ENCODE data around the gene VSIG10L2.
"Not testable (repeated sequence)": the region's sequence is repeated elsewhere in the genome, so short reads cannot be mapped to it uniquely, and the experiment has no call there.

VSIG10L2 gene

DNA sequence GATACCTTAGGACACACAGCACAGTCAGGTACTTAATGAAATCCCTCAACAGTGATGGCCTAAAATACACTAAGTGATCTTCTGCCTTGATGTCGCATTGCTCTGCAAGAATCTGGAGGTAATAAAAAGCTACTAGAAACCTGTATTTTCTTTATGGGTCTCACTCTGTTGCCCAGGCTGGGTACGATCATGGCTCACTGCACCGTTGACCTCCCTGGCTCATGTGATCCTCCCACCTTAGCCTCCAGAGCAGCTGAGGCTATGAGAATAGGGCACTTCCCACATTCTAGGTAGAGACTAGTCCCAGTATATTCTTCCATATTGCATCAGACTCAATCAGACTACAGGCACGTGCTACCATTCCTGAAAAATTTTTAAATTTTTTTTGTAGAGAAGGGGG is 21.7 kb downstream of the VSIG10L2 start:
- DNase-seq (ENCODE audit: low spot score), result no peak

DNA sequence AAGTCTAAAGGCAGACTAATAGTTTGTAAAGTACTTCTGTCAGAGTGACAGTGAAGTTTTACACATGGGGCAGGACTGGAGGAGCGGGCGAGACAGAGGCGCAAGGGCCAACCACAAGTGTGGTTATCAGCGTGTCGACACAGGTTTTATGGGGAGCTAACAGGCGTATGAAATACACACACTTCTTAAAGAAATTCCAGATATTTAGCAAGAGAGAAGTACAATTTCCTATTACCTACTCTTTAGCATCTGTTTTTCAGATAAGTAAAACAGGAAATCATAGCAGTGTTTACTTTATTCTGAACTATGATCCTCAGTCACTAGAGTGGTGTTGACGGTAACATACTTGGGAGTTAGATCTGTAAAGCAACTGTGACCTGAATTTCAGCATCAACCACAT is 22.5 kb downstream of the VSIG10L2 start:
- no peak for DNase-seq (ENCODE audit: low spot score)

DNA sequence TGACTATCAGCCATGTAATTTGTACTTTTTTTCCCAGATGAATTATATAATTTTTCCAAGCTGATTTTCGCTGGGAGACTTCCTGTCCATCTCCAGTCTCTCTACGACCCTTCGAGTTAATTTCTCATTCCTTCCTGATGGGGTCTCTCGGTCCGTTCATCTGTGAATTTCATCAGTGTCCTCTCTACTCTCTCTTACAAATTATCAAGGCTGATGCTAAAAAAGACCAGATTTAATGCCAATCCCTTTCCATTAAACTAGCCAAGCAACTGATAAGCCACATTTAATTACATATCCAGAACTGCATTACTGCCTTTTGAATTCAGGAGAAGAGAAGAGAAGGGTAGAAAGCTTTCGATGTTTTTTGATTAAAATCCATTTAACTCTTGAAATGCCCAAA is 25.8 kb downstream of the VSIG10L2 start:
- DNase-seq (ENCODE audit: low spot score), result no peak

DNA sequence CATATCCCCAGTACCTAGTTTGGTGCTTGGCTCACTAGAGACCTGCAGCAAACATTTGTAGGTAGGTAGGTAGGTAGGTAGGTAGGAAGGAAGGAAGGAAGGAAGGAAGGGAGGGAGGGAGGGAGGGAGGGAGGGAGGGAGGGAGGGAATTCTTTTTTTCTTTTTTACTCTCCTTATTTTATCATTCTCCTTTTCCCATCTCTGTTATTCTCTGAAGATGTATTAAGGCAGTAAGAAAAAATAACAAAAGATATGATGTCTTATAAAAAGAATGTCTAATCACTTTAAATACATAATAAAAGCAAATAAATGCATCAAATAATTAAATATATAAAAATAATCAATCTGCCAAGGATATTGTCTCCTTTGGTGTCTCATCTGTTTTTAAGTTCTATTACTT is 28.4 kb downstream of the VSIG10L2 start:
- DNase-seq (ENCODE audit: low spot score), result no peak

DNA sequence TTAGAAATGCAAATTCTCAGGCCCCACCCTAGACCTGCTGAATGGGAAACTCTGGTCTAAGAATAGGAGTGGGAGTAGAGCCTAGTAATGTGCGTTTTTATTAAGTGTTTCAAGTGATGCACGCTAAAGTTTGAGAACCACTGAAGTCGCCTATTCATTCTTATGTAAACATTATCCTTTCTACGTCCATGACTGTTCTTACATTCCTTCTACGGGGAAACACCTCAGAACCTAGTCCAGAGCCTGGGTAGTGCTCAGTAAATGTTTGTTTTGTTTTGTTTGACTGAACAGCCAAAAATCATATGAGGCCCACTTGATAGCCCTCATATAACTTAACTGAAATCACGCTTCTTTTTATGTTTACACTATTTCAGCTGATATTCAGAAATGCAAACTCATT is 29.8 kb downstream of the VSIG10L2 start:
- DNase-seq (ENCODE audit: low spot score), result no peak

DNA sequence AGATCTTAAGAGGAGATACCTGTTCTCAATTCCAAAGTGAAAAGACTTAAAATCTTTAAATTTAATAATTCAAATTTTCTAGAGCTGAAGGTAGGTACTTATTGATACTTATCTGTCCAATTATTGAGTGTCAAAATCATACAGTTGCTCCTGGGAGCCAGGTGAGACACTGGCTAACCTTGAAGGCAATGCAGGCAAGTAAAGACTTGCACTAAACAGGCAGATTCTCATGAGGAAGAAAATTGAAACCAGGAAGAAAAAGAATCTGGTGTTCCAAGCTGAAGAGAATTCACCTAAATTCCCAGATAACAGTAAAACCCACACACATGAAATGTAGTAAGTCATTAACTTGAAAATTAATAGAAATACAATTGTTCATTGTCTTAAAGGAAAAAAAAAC is 30.3 kb downstream of the VSIG10L2 start:
- no peak for DNase-seq (ENCODE audit: low spot score)

DNA sequence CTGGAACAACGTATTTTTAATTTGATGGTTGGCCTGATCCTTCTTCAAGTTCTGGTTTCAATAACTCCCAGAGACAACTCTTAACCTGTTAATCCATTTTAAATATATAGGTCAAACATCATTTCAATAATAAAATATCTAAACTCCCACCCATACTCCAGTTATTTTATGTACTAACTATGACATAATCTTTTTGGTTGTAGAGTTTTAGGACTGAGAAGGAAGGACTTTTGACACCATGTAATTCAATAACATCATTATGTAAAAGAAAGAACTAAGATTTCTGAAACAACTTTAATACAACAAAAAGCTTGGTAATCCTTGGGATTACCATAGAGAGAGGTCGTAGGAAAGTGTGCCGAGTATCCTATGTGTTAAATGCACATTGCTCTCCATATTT is 31.5 kb downstream of the VSIG10L2 start:
- no peak for DNase-seq (ENCODE audit: low spot score)

DNA sequence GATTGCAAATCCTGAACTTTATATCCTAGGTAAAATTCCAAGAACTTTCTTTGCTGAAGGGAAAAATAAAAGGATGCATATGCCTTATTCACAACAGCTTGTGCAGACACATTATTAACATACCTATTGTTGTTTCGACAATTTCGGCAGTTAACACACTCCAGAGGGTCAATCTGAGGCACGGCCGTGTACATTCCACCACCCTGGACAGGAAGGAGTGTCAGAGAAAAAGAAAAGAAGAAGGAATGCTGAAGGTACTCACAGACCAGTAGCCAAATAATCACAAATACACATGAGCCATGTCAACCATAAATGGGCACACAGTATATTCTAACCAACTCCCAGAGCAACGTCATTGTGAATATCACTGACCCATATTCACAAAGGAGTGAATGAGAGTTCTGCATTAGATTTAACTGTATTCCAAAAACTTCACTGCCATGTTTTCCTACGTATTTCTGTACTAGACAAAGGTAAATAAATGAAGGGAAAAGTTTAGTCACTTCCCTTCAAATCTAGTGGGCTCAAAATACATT is 32.4 kb downstream of the VSIG10L2 start:
- no peak for DNase-seq (ENCODE audit: low spot score)

DNA sequence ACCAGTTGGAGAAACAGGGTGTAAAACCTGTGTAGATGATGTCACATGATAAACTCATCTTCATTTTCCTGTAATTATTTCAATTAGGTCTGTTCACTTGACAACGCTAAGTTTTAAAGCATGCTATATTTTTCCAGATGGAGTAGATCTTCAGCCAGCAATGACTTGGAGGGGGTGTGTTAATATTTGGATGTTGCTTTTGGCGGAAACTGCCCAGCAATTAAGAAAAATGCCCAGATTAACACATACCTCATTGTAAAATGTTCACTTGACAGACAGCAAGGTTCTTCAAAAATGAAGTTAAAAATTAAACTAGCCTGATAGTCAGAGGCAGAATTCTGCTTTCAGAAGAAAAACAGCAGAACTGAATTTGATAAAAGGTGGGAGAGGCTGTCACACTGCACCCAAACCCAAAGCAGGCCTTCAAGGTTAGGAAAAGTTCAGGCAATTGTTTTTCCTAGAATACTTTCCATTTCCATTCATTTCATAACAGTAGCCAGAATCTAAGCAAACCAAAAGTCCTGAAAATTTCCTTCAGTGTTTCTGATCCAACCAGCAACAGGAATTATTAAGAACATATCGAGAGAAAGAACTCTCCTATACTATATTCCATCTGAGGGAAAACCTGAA is 33.0 kb downstream of the VSIG10L2 start:
- no peak for DNase-seq (ENCODE audit: low spot score)

DNA sequence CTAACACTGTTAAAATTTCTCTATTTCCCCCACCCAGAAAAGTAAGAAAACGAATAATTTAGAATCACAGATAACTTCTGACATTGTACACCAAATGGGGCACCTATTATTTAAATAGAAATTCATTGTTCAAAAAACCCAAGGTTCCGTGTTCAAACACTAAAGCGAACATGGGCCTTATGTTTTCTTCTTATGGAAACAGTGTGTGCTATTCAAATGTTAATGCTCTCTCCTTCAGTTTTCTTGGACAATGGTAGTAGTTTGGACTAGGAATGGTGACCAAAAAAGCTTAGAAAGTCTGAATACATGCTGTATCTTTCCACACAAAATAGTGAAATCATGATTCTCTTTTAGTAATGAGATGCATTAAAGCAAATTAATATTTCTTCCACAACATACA is 33.7 kb downstream of the VSIG10L2 start:
- no peak for DNase-seq (ENCODE audit: low spot score)

DNA sequence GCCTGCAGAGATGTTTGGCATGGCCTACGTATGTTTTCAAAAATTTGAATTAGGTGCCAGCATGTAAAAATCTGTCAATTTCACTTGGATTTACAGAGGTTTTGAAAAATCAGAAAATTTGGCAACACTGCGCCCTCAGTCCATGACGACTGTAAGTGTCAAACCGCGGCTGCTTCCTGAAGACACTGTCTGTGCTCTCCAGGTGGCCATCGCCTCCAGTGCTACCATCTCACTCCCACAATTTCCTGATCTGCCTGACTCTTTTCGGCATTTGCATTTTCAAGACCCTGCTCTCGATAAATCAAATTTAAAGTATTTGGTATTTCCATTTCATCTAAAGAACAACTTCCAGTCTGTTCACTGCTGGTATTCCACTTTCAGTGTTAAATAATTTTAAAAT is 34.6 kb downstream of the VSIG10L2 start:
- DNase-seq (ENCODE audit: low spot score), result no peak

DNA sequence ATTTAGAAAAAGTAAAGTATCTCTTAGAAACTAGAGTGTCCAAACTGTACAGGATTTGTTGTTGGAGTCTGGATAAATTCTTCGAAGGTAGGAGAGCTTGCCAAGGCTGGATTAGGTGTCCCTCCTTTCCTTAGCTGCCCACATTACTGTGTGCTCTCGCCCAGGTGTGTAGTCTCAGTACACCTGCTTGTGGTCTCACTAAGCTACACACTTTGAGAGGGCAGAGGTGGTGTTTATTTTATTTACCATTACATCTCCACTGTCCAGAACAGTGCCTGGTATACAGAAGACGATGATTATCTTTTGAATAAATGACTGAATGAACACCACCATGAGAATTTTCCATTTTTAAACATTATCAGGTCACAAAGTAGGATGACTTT is 36.5 kb downstream of the VSIG10L2 start:
- DNase-seq (ENCODE audit: low spot score), result no peak

DNA sequence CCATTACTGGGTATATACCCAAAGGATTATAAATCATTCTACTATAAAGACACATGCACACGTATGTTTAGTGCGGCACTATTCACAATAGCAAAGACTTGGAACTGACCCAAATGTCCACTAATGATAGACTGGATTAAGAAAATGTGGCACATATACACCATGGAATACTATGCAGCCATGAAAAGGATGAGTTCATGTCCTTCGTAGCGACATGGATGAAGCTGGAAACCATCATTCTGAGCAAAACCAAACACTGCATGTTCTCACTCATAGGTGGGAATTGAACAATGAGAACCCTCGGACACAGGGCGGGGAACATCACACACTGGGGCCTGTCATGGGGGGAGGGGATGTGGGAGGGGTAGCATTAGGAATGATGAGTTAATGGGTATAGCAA is 40.1 kb downstream of the VSIG10L2 start:
- not testable (repeated sequence) for DNase-seq (ENCODE audit: low spot score)

DNA sequence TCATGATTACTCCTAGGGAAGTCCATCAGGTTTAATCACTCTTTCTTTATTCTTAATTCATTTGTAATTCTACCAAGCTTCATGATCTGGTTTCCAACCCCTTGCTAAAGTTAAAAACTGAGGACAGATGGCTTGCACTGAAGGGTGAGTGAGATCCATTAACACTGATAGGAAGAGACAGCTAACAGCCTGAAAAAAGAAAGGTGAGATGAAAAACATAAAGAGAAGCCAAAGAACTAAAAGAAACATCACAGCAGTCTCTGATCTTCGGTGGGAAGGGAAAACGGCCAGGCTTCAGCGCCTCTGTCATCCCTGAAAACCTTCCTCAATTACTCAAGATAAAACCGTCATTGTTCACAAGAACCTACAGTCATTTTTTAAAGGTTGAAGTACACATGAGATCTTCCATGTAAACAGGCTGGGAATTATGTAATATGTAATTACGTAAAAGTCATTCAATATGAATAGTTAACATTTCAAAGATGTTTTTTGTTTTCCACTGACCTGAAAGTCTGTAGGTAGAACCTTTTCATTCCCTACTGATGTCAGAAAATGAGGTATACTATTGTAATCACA is 41.3 kb downstream of the VSIG10L2 start:
- DNase-seq (ENCODE audit: low spot score), result no peak

DNA sequence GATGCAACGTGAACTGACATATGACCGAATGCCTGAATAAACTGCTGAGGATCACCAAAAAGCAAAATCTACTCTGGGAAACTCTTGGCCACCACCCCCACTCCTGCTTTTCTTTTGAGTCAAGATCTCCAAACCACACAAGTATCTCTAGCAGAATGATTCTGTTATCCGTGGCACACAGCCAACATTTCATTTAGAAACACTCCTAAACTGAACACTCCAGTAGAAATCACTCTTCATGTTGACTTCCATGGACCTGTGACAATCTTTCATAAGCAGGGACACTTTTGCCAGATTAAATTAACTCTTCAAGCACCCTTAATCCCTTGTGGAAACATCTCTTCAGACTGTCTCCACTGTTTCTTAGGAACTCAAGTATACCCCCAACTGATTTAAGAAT is 44.4 kb downstream of the VSIG10L2 start:
- DNase-seq (ENCODE audit: low spot score), result no peak

DNA sequence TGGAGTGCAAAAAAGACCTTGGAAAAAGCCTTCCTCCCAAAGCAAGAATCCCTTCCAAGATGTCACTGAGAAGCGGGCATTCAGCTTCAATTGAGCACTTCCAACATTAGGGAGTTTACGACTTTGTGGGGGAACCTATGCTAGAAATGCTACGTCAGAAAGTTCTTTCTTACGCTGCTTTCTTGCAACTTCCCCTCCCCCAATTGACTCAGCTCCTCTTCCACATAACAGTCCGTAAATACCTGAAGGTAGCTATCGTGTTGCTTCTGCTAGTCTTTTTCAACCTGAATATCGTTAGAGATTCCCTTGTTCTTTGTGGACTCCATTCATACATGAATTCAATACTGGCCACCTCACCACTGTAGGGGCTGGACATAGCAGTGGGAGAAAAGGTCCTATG is 47.0 kb downstream of the VSIG10L2 start:
- no peak for DNase-seq (ENCODE audit: low spot score)

DNA sequence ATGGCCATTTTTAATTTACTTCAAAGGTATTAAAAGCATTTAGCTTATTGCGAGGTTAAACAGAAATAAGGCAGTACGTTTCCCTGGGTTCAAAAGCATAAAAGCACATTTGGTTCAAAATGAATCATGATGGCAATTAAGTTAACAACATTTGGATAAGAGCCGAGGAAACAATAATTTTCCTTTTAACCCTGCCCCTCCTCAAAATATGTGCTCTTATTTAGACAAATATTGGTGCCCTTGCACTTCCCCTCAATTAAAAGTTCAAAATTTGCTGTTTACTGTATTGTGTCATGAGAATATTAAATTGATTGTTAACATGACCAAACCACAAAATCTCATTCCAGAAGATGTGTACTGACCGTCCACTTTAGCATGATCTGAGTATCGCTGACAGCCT is 48.7 kb downstream of the VSIG10L2 start:
- no peak for DNase-seq (ENCODE audit: low spot score)

DNA sequence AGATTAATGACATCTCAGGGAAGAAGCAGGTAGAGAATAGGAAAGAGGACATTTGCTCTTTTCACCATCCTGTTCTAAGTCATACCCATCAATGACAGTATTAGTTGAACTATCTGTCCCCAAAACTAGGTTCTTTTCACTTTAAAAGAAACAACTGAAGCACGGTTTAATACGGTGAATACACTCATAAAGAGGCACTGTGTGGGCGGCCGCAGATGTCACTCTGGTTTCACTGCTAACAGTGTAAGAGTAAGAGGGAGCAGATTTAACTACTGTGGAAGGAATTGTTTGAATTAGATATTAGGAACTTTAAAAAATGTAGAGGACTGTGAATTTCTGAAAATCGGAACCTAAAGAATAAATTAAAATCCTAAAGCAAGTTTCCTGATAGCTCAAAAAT is 49.5 kb downstream of the VSIG10L2 start:
- DNase-seq (ENCODE audit: low spot score), result no peak

DNA sequence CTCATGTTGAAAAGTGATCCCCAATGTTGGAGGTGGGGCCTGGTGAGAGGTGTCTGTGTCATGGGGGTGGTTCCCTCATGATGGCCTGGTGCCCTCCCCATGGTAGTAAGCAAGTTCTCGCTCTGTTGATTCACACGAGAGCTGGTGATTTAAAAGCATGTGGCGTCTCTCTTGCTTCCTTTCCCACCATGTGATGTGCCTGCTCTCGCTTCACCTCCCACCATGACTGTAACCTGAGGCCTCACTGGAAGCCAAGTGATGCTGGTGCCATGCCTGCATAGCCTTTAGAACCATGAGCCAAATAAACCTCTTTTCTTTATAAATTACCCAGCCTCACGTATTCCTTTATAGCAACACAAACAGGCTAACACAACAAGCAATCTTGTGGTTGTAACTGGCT is 52.4 kb downstream of the VSIG10L2 start:
- DNase-seq (ENCODE audit: low spot score), result no peak

DNA sequence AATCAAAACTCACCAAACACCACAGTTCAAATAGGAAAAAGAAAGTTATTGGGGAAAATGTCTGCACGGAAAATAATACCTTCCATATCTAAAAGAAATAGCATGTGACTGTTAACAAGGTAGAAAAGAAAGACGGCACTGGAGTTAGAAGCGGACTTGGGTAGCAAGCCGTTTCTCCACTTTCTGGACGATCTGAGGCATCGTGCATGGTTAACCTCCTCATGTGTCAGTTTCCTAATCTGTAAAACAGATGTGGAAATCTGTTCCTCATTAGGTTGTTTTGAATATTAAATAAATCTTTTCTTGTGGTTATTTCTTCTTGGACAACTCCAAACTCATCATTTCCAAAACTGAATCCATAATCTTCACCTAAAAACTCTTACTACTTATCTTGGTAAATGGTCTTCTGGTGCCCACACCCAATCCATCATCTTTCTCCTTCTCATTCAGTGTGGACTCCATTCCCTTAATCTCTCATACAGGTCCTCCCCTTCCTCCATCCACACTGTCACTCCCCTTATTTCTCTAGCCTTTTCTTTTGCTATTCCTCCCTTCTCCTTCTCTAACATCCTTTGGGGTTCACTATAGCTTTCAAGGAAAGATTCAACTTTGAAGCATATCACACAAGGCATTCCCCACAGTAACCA is 53.5 kb downstream of the VSIG10L2 start:
- no peak for DNase-seq (ENCODE audit: low spot score)

DNA sequence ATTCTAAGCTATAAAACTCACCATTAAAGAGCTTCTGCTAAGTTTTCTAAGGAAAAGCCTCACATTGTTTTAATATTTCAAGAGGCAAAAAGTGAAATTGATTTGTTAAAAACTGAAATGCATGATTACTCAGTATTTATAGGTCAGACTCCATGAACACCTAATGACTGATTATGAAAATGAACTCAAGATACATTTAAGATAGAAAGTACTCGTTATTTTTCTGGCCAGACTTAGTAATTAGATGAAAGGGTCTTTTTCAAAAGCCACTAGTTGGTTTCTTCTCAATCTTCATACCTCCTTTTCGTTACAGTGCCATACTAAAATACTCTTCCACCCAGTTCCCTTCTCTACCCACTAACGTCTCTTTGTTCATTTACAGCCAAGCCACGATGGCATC is 56.3 kb downstream of the VSIG10L2 start:
- DNase-seq (ENCODE audit: low spot score), result no peak
